Breast epithelium (tissue), 3 donors: ENCODE results near the gene RTN4RL1.

Experiments used
- POLR2AphosphoS5 ChIP-seq, 3 donors: sonication (generic); formaldehyde crosslinking; IDR thresholded peaks; one replicate each; pipeline ENCODE4 v1.6.1; 2017; ENCODE audit warnings: antibody characterized with exemption in 3 of 3
- TF ChIP-seq, protein P1 (sequence below), 3 donors: fragments of 450-650 bp; IDR thresholded peaks; one replicate each; pipeline ENCODE4 v1.5.1; 2016 to 2017; ENCODE audit warnings: antibody characterized with exemption in 3 of 3, mild to moderate bottlenecking in 3 of 3, moderate library complexity in 3 of 3

DNA sequence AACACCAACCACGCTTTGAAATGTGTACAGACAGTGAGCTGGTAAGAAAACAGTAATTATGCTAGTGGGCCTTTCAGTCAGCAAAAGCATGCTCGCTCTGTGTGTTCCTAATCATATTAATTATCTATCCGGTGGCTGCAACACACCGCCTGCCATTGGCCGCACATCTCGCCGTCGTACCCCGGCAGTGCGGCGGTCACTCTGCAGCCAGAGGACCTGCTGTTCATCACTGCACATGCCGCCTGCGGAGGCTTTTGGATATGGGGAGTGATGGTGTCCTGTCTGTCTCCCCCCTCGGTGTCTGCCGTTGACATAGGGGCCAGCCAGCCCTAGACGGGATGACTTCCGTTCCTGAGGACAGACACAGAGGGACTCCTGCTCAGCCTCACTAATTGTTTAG is 126.8 kb downstream of the RTN4RL1 start:
- TF ChIP-seq POLR2AphosphoS5 (IDR thresholded peaks at IDR 0.05): no peak
- TF ChIP-seq, protein P1, sequence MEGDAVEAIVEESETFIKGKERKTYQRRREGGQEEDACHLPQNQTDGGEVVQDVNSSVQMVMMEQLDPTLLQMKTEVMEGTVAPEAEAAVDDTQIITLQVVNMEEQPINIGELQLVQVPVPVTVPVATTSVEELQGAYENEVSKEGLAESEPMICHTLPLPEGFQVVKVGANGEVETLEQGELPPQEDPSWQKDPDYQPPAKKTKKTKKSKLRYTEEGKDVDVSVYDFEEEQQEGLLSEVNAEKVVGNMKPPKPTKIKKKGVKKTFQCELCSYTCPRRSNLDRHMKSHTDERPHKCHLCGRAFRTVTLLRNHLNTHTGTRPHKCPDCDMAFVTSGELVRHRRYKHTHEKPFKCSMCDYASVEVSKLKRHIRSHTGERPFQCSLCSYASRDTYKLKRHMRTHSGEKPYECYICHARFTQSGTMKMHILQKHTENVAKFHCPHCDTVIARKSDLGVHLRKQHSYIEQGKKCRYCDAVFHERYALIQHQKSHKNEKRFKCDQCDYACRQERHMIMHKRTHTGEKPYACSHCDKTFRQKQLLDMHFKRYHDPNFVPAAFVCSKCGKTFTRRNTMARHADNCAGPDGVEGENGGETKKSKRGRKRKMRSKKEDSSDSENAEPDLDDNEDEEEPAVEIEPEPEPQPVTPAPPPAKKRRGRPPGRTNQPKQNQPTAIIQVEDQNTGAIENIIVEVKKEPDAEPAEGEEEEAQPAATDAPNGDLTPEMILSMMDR (IDR thresholded peaks at IDR 0.05): no peak
